OCI-M1 (cell line): ENCODE data around the gene WDR5.

Source experiments
- DNase-seq: peaks from one replicate; lab custom pipeline; 2025; lab: John Stamatoyannopoulos, UW

The WDR5 gene

GRCh38 chr9:134132208-134132870 is 3.5 kb upstream of the WDR5 start:
- DNase-seq = no peak

- DNase-seq = peak; percentile 57
These were observed 936 bp upstream of the WDR5 start for GRCh38 chr9:134134949-134135342.

DNA sequence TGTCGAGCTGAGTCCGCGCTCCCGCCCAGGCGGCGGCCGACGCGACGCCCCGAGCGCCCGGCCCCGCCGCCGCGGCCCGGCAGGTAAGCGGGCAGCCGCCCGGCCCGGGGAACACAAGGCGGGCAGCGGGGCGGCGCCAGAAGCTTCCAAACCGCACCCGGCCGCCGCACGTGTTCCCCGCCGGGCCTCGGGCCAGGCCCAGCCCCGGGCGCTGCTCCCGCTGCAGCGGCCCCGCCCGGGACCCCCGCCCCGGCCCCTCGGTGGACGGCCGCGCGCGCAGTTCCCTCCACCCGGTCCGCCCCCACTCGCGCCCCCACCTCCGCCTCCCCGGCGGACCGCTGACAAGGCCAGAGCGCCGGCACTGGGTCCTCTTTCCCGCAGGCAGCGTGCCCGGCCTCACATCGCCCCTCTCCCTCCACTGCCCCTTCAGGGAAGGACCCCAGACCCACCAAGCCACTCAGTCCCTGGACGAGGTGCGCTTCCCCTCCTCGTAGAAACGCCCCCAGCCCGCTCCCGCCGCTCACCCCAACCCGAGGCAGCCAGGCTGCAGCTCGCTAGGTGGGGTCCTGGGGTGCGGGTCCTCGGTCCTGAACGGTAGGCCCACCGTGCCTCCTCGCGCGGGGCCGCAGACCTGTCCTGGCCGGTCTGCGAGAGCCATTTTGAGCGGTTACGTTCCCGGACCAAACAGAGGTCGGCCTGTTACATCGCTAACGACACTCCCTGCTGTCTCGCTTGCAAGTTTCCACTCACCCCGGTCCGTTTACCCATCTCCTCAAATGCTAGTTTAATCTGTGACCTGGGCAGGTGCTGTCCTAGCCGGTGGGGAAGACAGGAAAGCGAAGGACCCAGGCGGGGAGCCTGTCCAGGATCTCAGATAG is 475 bp downstream of the WDR5 start:
- peak; percentile 17 for DNase-seq

- DNase-seq = no peak
These were observed 1.1 kb downstream of the WDR5 start for GRCh38 chr9:134136996-134137299.

- no peak for DNase-seq
These were observed 2.4 kb downstream of the WDR5 start for GRCh38 chr9:134138292-134138691.

GRCh38 chr9:134139081-134139480 is 3.2 kb downstream of the WDR5 start:
- no peak for DNase-seq

DNA sequence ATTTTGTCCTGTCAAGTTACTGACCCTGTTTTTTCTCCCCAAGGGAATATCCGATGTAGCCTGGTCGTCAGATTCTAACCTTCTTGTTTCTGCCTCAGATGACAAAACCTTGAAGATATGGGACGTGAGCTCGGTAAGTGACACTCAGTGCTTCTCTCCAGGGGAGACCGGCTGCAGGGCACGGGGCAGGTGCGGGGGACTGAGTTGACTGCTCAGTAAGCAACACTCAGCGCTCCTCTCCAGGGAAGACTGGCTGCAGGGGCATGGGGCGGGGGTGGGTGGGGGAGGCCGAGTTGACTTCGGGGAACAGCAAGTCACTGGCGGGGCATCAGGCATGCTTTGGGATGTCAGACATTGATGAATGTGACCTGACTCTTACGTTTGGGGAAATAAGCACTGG is 6.0 kb downstream of the WDR5 start:
- no peak for DNase-seq

DNA sequence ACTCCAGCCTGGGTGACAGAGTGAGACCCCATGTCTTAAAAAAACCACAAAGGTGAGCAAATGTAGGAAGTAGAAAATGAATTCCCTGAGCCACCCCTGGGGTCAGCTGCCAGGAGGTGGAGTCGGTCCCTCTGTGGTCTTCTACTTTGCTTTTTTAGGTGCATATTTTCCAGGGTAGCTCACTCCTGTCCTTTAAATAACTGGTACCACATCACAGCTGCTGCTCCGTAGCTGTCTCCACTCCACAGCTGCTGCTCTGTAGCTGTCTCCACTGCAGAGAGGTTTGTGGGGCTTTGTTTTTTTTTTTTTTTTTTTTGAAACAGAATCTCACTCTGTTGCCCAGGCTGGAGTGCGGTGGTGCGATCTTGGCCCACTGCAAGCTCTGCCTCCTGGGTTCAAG is 8.9 kb downstream of the WDR5 start:
- DNase-seq = no peak

DNA sequence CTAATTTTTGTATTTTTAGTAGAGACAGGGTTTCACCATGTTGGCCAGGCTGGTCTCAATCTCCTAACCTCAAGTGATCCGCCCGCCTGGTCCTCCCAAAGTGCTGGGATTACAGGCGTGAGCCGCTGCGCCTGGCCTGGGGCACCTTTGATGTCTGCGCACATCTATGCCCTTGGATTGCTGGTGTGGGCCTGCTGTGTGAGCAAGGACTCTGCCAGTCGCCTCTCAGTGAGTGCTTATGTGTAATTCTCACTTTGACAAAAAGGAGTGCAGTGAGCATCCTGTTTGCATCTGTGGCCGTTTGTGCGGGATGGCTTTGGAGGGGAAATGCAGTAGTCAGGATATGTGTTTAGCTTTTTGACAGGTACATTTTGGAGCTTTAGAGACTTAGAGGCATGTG is 9.4 kb downstream of the WDR5 start:
- no peak for DNase-seq

- DNase-seq = no peak
These were observed 11.1 kb downstream of the WDR5 start for GRCh38 chr9:134146774-134147493.

DNA sequence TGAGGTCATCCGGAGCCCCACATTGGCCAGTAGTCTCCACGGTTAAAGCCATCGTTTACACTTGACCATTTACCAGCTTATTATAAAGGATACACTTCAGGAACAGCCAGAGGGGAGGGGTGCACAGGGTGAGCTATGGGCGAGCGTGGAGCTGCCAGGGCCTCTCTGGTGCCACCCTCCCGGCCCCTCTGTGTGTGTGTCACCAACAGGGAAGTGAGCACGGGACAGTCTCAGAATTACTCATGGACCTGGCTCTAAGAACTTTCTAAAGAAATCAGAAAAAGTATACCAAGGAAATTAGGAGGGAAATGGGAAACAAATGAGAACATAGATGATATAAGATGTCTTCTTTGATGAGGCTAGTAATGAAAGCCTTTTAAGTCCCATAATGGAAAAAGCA is 13.5 kb downstream of the WDR5 start:
- DNase-seq = no peak

GRCh38 chr9:134150557-134151214 is 14.8 kb downstream of the WDR5 start:
- no peak for DNase-seq

DNA sequence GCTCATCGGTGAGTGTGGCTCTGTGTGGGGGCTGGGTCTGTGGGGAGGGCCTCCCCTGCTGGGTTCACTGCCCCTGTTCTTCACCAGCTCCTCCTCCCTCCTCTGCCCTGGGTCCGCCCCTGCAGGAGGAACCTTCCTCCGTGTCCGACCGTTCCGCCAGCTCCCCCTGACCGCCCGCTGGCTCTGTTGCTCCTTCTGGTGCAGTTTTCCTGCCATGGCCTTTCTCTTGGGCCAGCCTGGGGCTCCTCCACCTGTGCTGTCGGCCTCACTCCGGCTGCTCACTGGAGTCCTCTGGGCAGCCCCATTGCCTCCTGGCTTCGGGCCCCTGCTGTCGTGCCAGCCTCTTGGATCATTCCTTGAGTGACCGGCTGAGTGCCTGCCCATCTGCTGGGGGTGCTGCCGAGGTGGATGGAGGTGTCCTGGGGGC is 16.2 kb downstream of the WDR5 start:
- DNase-seq = no peak

GRCh38 chr9:134152488-134152887 is 16.6 kb downstream of the WDR5 start:
- DNase-seq = no peak

DNA sequence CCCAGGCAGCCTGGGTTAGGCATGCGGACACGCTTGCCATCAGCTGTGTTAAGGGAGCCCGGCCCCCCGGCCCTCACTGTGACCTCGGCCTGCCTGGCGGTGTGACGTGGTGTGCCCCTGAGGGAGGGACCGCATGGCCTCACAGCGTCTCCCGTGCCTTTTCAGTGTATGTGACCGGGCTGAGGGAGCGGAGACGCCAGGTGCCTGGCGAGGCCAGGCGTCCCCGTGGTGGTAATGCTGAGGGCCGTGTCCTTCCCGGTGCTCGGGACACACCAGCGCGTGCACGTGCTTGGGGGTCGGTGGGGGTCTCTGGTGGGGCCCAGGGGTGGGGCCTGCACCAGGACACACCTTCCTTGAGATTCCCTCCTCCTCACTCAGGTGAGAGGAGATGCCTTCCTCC is 17.6 kb downstream of the WDR5 start:
- DNase-seq = no peak

- no peak for DNase-seq
These were observed 18.4 kb downstream of the WDR5 start for GRCh38 chr9:134154262-134154701.

DNA sequence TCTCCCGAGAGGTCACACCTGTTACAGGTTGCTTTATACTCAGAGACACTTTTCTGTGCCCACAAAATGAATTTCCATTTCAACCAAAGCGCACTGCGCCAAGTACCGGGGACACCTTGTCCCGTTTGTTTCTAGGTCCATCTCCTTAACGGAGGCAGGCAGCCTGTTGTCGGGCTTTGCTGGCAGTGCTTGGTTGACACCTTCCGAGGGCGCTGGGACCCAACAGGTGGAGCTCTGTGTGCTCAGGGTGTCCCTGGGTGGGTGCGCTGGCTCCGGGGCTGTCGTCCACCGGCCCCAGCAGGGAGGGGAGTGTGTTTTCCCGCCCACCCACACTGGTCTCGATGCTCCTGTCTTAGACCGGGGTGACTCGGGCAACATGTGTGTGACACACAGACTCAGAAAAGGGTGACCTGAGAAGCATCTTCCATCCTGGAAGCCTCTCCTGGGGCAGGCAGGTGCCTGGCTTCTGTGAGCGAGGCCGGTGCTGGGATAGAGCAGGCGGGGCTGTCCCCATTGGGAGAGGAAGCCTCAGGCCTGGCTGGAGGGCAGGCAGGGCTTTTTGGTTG is 20.0 kb downstream of the WDR5 start:
- DNase-seq = no peak

GRCh38 chr9:134156564-134157377 is 20.9 kb downstream of the WDR5 start:
- DNase-seq = no peak

- DNase-seq = no peak
These were observed 21.6 kb downstream of the WDR5 start for GRCh38 chr9:134157378-134157885.

DNA sequence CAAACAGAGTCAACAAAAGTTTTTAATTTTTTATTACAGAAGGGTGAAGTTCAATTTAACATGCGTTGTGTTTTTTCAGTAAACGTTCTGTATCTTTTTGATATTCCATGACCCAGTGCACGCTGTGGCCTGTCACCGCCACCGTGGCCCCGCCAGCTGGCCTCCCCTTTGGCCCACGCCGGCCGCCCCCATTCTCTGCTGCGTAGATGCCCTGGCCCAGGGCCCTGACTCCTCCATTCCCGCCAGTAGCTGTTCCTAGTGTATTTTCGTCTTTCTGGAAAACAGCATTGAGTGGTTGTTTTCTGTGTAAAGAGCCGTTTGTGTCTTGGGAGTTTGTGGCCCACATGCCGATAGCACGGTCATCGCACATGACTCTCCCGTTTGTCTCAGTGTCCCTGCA is 22.4 kb downstream of the WDR5 start:
- no peak for DNase-seq
